ENCODE results near the gene MRPL36. TPM values are rescaled to one million over a fixed set of nuclear protein-coding genes. Genes with fewer than 3 reads are reported as not detected.

The MRPL36 gene
- 48.1 and 76.0 TPM in 2 replicates for total RNA-seq

DNA sequence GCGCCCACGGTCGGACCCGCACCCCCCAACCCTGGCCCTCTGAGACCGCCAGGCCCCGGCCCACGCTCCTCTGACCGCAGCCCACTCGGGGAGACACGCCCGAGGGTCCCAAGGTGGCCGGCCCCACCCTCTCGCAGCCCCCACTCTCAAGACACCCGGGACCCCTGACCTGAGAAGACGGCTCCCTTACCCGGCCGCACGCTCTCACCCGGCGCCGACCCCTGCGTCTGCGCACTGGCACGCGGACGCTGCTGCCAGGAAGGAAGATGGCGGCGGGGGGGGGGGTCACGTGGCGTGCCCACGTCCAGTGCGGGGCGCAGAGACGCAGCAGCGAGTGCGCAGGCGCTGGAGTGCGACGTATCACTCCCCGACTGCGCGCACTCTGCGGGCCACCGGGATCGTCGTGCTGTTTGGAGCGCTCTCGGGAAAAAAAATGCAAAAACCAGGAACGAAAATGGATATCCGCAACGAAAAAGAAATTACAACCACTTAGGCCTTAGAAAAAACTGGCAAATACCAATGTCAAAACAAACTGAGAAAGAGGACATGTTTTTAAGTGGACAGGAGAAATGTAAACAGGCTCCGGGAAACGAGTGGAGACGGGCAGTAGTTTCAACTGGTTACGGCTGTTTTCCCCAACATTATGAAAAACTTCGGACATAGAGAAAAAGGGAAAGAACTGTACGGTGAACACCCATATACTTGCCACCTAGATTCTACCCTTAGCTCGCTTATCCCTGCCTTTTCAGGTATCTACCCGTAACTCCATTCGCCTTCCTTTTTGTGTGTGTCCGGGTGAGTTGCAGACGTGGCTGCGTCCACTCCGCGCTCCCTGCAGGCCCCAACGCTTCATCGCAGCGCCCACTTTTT is at the start of gene MRPL36:
MRPL36 (minus strand) TSS at position 236 of the 870 bp plus-strand sequence. CDS start 902 bp downstream, outside the sequence.

DNA sequence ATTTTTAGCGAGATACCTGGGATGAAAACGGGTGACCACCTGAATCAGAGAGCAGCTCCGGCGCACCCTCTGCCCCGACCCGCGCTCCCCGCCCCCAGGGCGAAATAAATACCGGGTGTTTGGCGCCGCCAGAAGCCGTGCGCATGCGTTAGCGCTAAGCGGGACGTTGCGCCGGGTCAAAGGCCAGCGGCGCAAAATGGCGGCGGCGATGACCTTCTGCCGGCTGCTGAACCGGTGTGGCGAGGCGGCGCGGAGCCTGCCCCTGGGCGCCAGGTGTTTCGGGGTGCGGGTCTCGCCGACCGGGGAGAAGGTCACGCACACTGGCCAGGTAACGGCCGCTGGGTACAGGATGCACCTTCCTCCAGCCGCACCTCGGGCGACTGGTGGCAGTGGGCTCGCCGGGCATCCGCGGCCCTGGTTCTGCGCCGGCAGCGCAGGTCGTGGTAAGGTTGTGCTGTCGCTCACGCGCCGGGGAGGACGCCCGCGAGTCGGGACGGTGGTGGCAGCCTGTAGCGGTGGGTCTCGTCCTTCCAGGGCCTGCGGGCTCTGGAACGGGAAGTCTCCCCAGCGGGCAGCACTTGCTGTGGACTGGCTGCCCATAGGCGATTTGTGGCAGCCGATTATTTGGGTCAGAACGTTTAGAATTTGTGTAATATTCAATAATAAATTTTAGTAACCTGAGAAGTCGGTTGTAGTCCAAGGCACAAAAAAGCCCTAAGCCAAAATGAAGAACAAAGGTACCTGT is 1.8 kb upstream of the MRPL36 start, which contains the start of gene NDUFS6:
NDUFS6 (plus strand) TSS at position 186 of the 745 bp plus-strand sequence; CDS start at position 197, 11 bp downstream.

Other genes starting within 250 kb of the MRPL36 start
- gene NDUFS6, start 1.6 kb upstream of the MRPL36 start, total RNA-seq = 33.0 and 34.0 TPM in 2 replicates
- gene IRX4, start 83.1 kb upstream of the MRPL36 start, total RNA-seq = not detected in 2 replicates

Data from smooth muscle cell of bladder (primary cell).